ENCODE data around the gene SHISAL1. TPM values are rescaled to one million over a fixed set of nuclear protein-coding genes. Genes with fewer than 3 reads are reported as not detected.
"Not testable (repeated sequence)": the region's sequence is repeated elsewhere in the genome, so short reads cannot be mapped to it uniquely, and the experiment has no call there.

SHISAL1 gene
- total RNA-seq, 1 donor, result 11.4 TPM

- DNase-seq (ENCODE audit: low read depth), result no peak
- TF ChIP-seq, protein P1, sequence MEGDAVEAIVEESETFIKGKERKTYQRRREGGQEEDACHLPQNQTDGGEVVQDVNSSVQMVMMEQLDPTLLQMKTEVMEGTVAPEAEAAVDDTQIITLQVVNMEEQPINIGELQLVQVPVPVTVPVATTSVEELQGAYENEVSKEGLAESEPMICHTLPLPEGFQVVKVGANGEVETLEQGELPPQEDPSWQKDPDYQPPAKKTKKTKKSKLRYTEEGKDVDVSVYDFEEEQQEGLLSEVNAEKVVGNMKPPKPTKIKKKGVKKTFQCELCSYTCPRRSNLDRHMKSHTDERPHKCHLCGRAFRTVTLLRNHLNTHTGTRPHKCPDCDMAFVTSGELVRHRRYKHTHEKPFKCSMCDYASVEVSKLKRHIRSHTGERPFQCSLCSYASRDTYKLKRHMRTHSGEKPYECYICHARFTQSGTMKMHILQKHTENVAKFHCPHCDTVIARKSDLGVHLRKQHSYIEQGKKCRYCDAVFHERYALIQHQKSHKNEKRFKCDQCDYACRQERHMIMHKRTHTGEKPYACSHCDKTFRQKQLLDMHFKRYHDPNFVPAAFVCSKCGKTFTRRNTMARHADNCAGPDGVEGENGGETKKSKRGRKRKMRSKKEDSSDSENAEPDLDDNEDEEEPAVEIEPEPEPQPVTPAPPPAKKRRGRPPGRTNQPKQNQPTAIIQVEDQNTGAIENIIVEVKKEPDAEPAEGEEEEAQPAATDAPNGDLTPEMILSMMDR (IDR thresholded peaks at IDR 0.05; ENCODE audit: insufficient read depth, low read length), result no peak
- H3K4me3 ChIP-seq (ENCODE audit: low read depth, low read length), result no peak overlapping the region
Measured at GRCh38 chr22:44305455-44305854, 7.3 kb downstream of the SHISAL1 start.

DNA sequence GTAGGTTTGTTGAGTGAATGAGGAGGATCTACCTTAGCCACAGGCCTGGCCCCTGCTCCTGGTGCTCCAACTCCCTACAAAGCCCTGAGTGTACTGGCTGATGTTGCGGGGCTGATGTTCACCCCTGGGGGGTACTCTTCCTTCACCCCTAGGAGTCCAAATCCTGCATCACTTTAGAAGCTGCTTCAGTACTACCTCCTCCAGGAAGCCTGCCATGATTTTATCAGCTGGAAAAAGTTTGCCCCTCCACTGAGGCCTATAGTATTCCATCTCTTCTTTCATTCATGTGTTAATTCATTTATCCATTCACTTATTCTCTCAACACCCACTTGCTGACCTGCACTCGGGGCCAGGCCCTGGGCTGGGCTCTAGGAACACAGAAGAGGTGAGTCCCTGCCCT is 7.8 kb downstream of the SHISAL1 start:
- TF ChIP-seq, protein P1 (IDR thresholded peaks at IDR 0.05; ENCODE audit: insufficient read depth, low read length), result no peak
- no peak for DNase-seq (ENCODE audit: low read depth)
- no peak overlapping the region for H3K4me3 ChIP-seq (ENCODE audit: low read depth, low read length)

DNA sequence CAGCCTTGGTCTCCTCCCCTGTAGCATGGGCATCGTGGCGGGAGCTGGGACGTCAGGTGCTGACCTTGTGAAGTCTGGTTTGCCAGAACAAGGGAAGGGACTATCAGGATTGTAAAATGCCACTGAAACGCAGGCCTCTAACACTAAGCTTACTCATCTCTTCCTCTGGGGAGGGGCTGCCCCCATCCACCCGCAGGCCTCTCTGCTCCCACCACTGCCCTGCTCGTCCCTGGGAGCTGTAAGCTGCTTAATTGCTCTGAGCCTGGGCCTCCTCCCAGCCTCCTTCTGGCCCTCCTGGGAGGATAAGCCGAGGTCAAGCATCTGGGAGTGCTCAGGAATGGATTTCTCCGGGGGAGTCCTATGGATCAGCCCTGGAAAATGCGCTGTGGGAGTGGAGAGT is 8.4 kb downstream of the SHISAL1 start:
- DNase-seq (ENCODE audit: low read depth), result peak; percentile 47
- TF ChIP-seq, protein P1 (IDR thresholded peaks at IDR 0.05; ENCODE audit: insufficient read depth, low read length), result no peak
- H3K4me3 ChIP-seq (ENCODE audit: low read depth, low read length), result no peak overlapping the region

DNA sequence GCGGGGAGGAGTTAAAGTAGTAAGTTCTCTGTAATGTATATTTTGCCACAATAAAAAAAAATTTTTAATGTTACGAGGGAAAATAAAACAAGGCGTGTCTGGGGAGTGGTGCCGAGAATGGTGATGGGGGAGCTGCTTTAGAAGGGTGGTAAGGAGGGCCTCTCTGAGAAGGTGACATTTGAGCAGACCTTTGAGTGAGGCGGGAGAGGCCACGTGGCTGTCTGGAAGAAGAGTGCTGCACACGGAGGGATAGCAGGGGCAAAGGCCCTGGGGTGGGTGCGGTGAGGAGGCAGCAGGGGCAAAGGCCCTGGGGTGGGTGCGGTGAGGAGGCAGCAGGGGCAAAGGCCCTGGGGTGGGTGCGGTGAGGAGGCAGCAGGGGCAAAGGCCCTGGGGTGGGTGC is 10.4 kb downstream of the SHISAL1 start:
- not testable (repeated sequence) for DNase-seq (ENCODE audit: low read depth); H3K4me3 ChIP-seq (ENCODE audit: low read depth, low read length)

DNA sequence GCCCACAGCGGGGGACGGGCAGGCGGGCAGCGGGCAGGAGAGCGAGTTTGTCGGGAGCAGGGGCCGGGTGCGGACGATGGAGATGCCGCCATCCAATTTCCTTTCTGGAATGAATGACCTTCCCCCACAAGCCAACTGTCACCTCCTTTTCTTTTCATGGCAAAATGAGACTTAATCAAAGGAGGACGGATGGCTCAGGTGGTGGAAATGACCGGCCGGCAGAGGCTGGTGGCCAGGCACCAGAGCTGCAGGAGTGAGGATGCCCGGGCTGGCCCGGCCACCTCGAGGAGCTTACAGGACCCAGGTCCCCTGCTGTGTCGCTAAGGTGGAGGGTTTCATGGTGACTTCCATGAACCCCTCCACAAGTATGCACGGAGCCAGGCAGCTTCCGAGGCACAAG is 11.7 kb downstream of the SHISAL1 start:
- DNase-seq (ENCODE audit: low read depth), result no peak
- no peak overlapping the region for H3K4me3 ChIP-seq (ENCODE audit: low read depth, low read length)
- TF ChIP-seq, protein P1 (IDR thresholded peaks at IDR 0.05; ENCODE audit: insufficient read depth, low read length), result no peak

GRCh38 chr22:44299124-44299523 is 13.6 kb downstream of the SHISAL1 start:
- TF ChIP-seq, protein P1 (IDR thresholded peaks at IDR 0.05; ENCODE audit: insufficient read depth, low read length), result no peak
- no peak overlapping the region for H3K4me3 ChIP-seq (ENCODE audit: low read depth, low read length)
- no peak for DNase-seq (ENCODE audit: low read depth)

DNA sequence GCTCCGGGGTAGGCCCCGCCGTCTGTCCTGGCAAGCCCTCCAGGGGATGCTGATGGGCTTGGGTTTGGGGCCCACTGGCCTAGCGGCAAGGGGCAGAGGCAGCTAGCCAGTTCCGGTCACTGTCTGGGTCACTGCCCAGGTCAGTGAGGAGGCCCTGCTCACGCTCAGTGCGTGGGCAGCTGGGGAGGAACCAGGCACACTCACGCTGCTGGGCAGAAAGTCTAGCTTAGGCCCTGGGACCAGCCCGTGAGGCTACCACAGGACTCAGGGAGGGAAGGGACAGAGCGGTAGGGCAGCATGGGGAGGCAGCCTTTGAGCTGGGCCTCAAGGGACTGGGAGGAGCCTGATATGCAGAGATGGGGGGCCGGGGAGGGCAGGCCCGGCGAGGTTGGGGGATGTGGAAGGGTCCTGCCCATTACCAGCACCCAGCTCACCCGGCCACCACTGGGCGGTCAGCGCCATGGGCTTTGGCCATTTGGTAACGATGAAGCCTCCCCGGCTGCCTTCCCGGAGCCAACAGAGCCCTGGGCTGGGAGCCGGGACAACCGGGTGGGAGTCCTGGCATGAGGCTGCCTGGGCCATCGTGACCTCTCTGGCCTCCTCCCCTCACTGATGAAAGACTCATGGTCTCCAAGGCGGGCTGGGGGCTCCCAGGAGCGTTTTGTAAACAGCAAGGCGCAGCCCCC is 14.2 kb downstream of the SHISAL1 start:
- no peak for DNase-seq (ENCODE audit: low read depth)
- TF ChIP-seq, protein P1 (IDR thresholded peaks at IDR 0.05; ENCODE audit: insufficient read depth, low read length), result no peak
- H3K4me3 ChIP-seq (ENCODE audit: low read depth, low read length), result no peak overlapping the region

All from fibroblast of the aortic adventitia (primary cell).